Cardiac septum (tissue), 1 donor: Measurements from ENCODE around the gene HSD17B4. TPM values are rescaled to one million over a fixed set of nuclear protein-coding genes. Genes with fewer than 3 reads are reported as not detected.
"Not testable (repeated sequence)": the region's sequence is repeated elsewhere in the genome, so short reads cannot be mapped to it uniquely, and the experiment has no call there.

Source experiments
- DNase-seq: peaks from one replicate; pipeline ENCODE4 v3.0.0-alpha.2; 2020; ENCODE audit warnings: low spot score
- intact Hi-C: fragments of 100-400 bp; cut with DNase I; formaldehyde crosslinking; loops from one replicate; pipeline ENCODE4 v1.14.0; 2022
- long read RNA-seq: library from polyadenylated mRNA; unstranded; transcript quantifications from one replicate; pipeline ENCODE4 v2.0.0, GENCODE V29; 2021
- total RNA-seq: library from RNA; stranded (reverse); fragmentation: NEBNext Ultra II Directional; extraction: Animal tissue kit (Norgen Biotek cat#: 25700); gene quantifications from one replicate; pipeline ENCODE4 v1.2.1, GENCODE V29; 2021
- donor health status: DM: no; HTN: no; CAD: no.

The HSD17B4 gene, protein sequence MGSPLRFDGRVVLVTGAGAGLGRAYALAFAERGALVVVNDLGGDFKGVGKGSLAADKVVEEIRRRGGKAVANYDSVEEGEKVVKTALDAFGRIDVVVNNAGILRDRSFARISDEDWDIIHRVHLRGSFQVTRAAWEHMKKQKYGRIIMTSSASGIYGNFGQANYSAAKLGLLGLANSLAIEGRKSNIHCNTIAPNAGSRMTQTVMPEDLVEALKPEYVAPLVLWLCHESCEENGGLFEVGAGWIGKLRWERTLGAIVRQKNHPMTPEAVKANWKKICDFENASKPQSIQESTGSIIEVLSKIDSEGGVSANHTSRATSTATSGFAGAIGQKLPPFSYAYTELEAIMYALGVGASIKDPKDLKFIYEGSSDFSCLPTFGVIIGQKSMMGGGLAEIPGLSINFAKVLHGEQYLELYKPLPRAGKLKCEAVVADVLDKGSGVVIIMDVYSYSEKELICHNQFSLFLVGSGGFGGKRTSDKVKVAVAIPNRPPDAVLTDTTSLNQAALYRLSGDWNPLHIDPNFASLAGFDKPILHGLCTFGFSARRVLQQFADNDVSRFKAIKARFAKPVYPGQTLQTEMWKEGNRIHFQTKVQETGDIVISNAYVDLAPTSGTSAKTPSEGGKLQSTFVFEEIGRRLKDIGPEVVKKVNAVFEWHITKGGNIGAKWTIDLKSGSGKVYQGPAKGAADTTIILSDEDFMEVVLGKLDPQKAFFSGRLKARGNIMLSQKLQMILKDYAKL
- 189 TPM for total RNA-seq
- long read RNA-seq, transcript HSD17B4-201 (24 exons, 2,685 nt) = major isoform, 86 of 126 reads
- long read RNA-seq, partial matches to known transcripts = 12 of 126 reads
- long read RNA-seq, other reads (novel, unspliced or antisense) = 27 of 126 reads

DNA sequence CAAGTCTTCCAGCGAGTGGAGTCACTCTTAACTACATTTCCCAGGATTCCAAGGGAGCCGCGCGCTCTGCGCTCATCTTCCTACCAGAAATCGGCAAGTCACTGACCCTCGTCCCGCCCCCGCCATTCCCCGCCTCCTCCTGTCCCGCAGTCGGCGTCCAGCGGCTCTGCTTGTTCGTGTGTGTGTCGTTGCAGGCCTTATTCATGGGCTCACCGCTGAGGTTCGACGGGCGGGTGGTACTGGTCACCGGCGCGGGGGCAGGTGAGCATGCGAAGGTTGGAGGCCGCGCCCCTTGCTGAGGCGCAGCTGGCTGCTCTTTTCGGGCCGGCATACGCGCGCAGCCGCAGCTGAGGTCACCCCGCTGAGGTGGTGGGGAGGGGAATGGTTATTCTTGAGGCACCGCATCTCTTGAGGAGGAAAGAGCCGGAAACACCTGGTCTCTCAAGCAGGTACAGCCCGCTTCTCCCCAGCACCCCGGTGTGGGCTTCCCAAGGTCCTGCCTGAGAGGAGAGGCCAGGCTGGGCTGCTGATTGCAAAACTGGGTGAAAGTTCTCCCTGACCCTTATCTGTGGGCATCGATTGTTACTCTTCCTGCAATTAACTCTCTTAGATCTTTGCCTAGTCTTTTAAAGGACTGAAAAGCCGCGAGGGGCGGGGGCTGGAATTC is at the start of gene HSD17B4:
Gene HSD17B4 (plus strand): TSS at position 125 of the 667 bp plus-strand sequence. CDS start 79 bp downstream, at position 204.
- intact Hi-C loops = loop anchor here (5.0 kb wide), 1 partner anchor 380 kb away; the partner anchor contains the start of gene DMXL1
- DNase-seq = peak; percentile 96

DNA sequence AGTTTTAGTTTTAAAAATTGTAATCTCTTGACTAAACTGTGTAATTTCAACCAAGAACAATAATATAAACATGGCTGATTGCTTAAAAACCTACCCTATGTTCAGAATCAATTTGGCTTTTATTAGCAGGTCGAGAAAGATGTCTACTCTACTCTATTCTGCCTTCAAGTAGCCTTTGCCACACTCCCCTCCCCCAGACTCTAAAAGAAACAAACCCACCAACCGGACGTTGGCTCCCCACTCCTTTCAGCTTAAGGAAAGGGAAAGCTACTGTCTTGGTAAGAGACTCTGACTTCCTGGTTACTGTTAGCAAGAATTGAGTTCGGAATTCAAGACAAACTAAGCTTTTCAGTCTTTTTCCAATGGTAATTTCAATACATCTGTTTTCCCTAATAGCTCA is 49.7 kb upstream of the HSD17B4 start:
- intact Hi-C loops = no loop called here
- DNase-seq = no peak

DNA sequence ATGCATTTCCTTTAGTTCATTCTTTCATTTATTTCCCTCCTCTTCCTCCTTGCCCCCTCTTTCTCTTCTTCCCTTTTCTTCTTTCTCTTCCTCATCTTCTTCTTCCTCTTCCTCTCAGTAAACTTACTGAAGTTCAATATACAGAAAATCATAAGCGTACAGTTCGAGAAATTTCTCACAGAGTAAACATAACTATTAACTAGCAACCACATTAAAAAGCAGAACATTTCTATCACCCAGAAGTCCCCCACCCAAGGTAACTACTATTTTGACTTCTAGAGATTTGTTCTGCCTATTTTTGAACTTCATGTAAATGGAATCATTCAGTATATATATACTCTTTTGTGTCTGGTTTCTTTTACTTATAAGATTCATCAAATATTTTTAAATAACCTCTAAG is 48.3 kb upstream of the HSD17B4 start:
- intact Hi-C loops = no loop called here
- DNase-seq = no peak

DNA sequence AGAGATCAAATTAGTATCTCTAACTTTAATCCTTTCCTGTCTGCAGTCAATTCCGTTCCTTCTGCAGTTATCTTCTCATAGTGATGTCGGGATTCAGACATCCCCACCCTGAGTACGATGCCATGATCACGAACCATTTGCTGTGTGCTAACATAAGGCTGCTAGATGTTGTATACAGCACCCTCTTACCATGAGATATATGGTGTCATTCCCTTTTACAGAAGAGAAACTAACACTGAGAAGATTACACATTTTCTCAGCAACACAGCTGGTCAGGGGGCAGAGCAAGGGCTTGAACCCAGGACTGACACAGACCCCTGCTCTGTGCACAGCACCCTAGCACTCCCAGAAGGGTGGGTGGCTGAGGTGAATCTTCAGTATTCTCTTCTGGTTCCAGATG is 46.9 kb upstream of the HSD17B4 start:
- intact Hi-C loops = no loop called here
- no peak for DNase-seq

DNA sequence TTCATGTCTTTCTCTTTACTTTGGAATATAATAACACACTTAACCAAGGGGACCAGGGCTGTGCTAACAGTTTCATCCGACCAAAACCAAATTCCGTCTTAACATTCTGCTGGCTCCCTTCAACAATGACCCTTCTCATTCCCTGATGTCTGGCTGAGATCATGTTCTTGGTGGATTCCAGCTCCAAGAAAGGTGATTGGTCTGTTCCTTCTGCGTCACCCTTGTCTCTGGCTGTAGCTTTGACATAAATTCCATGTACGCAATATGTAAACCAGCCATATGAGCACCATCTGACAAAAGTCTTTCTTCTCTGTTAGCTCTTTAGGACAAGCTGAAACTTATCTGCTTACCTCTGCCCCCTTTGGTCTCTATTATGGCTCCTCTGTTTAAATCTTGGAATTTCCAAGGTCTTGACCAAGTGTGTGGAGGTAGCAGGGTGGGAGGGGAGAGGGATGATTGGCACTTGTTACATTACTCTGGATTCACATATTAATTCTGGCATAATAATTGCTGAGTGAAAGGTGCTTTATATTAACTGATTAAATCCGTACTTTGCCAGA is 45.7 kb upstream of the HSD17B4 start:
- intact Hi-C loops = no loop called here
- no peak for DNase-seq

DNA sequence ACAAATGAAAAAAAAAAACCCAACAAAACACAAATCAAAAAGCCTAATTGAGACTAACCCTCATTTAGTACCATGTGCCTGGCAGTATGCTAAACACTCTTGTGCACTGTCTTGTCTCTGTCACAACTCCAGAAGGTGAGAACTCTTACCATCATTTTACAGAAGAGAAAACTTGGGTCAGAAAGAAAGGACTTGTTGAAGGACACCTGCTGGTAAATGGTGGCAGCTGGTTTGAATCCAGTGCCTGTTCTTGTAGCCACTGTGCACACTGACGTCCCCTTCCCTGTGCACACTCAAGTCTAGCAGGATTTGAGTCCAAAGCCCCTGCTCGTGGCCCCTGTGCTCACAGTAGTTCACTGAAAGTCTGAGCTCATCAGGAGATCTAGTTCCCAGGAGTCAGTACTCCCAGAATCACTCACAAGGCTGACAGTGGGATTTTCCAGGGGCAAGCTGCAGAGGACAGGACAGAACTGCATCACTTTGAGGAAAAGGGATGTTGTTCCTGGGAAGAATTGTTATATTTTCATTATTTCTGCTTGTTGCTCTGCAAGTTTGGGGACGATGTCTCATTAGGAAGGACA is 43.0 kb upstream of the HSD17B4 start:
- DNase-seq = no peak
- intact Hi-C loops = no loop called here

DNA sequence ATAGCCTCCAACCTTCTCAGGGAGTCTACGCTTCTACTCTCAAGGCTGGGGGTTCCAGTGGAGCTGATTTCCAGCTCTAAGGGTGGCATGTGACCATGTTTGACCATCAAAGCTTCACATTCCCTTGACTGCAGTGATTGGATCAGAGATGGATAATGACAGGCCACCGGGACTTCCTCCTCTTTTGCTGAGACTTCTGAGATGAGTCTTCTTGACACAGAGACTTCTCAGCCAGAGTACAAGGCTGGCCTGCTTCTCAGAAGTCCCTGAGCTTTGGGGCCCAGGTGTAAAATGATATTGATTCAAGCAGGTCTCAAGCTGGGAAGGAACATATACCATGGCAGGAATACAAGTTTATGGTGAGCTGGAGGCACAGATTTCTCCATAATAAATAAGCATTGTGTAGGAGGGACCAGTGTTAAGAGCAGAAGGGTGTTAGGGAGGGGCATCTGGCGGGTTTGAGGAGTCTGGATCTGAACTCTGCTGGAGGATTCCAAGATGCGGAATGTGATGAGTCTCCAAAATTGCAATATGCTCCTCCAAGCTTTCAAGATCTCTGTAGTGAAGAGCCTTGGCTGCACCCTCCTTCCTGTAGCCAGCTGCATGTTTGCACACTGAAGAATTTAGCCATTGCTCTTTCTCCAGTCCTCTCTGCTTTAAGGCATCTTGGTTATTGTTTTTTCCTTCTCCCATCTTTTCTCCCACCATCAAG is 41.7 kb upstream of the HSD17B4 start:
- intact Hi-C loops = loop anchor here (5.0 kb wide), 2 partner anchors 73 to 88 kb away; no protein-coding TSS in a partner anchor
- no peak for DNase-seq

DNA sequence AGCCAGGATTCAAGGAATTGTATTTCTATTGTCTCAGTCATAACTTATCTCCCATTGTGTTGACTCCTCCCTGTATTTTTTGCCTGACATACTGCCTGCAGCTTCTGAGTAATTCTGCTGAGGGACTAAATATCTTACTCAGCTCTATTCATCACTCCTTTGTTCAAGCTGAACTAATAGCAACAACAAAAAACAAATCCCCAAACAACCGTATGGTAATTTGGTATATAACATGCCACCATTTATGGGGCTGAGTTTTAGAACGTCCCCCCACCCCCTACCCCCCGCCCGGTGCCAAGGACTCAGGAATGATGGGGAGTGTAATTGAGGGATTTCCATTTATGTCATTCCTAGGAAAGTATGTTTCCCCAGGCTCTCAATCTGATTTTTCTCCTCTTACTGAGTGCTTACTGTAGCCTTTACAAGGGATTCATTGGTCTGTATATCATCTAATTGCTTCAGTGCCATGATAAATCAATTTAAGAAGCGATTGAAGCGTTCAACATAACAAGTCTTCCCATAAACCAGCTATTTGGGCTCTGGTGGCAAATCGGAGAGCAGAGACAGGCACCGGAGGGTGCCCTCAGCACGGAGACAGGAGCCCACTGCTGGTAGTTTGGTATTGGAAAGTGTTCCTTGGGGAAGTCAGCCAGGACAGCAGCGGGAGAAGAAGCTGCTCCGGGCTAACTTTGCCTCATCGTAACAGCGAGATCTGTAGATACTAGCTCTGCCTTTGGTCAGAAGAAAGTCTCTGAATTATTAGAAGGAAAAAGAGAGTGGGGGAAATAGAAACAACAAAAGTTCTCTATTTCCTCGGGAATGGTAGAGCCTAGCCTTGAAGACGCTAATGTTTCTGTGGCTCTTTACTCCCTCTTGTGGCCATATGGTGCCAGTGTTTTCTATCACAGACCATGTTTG is 40.7 kb upstream of the HSD17B4 start:
- DNase-seq = no peak
- intact Hi-C loops = loop anchor here (1.0 to 5.0 kb wide), 3 partner anchors 74 to 423 kb away; partner anchors contain the start of gene DTWD2

DNA sequence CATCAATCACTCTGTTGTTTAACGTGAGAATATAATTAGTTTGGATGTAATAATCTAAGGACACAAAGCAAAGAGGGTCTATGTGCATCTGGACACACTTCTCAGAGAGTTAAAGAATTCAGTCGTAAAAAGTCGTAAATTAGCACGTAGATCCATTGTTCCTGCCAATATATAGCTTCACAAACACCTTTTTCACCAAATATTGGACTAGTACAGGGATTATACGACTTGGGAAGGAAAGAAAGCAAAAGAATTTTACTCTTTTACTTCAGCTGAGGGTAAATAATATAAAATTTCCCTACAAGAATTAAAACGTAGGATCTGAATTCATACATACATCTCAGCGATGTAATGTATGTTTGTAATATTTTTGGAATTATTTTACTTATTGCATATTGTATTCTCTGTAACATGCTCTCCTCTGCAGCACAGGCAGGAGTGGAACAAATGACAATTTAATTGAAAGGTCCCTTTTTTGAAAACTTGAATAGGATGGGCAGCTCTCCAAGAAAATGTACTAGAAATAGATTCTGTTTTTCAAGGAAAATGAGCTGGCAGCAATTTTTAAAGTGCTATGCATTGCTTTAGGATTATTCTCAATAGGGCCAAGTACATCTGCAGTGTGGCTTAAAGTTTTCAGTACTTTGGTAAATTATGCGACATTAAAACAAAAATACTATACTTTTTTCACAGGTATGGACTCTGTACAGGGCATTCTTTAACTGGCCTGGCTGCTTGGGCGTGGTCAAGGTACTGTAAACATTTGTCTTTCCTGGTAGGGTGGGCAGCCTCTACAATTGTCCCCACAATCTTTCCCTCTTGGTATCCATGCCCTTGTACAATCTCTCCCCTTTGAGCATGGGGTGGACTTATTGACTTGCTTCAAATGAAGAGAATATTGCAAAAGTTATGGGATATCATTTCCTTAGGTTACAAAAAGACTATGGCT is 39.7 kb upstream of the HSD17B4 start:
- intact Hi-C loops = loop anchor here (1.0 to 5.0 kb wide), 3 partner anchors 75 to 424 kb away; partner anchors contain the start of gene DTWD2
- DNase-seq = no peak

DNA sequence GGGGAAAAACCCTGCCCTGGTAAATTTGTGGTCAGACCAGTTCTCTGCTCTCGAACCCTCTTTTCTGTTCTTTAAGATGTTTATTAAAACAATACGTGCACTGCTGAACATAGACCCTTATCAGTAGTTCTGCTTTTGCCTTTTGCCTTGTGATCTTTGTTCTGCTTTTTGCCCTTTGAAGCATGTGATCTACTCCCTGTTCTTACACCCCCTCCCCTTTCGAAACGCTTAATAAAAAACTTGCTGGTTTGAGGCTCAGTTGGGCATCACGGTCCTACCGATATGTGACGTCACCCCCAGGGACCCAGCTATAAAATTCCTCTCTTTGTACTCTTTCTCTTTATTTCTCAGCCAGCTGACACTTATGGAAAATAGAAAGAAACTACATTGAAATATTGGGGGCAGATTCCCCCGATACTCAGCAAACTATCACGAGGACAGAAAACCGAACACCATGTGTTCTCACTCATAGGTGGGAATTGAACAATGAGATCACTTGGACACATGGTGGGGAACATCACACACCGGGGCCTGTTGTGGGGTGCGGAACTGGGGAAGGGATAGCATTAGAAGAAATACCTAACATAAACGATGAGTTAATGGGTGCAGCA is 38.1 kb upstream of the HSD17B4 start:
- intact Hi-C loops = loop anchor here (5.0 kb wide), 2 partner anchors 77 to 92 kb away; no protein-coding TSS in a partner anchor
- DNase-seq = not testable (repeated sequence)

DNA sequence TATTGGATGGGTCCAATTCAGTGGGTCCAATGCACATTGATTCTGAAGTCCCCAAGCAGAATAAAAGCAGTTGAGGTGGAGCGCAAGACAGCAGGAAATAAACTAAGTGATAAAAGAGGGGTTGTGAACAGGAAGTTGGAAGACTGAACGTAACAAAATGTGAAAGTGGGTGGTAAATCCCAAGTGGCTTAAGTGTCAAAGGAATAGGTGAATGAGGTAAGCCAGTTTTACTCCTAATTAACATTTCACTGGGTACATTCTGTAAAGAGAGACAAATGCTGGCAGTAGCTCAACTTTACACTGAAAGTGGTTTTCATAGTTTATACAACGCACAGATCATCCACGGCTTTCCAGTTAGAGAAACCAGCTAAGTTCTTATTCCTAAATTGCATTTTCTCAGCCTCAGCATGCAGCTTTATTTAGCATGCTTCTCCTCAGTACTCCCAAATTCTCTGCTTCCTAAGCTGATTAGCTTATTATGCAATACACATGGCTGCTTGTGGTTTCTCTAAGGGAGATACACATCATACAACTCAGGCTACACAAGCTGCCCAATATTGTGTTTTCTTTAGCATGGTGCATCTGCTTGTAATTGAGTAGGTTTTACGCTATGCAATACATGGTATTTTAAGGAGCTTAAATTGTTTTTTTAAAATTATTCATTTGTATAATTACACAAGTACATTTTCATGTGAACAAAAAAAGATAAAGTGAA is 34.2 kb upstream of the HSD17B4 start:
- DNase-seq = no peak
- intact Hi-C loops = no loop called here

DNA sequence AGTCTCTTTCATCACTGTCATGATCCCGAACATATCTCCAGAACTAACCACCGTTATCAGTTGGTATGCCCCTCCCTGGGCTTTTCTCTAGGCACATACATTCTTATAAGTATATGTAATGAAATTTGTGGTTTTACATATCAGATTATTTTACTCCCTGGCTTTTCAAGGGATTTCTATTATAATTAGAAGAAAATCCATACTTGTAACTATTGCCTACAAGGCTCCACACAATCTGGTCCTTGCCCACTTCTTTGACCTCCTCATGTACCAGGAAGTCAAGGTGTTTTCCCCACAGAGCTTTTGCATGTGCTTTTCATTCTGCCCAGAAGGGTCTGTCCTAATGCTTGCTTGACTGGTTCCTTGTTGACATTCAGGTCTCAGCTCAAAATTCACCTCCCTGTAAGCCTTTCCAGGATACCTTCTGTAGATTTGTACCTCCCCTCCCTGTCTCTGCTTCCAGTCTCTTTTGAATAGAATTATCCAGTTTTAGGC is 33.6 kb upstream of the HSD17B4 start:
- DNase-seq = no peak
- intact Hi-C loops = no loop called here

DNA sequence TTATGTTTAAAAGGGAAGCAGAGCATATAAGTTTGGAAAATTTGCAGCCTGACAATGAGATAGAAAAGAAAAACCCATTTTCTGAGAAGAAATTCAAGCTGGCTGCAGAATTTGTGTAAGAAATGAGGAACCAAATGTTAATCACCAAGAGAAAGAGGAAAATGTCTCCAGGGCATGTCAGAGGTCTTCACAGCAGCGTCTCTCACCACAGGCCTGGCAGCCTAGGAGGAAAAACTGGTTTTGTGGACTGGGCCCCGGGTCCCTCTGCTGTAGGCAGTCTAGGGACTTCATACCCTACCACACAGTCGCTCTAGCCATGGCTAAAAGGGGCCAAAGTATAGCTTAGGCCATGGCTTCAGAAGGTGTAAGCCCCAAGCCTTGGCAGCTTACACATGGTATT is 32.1 kb upstream of the HSD17B4 start:
- DNase-seq = no peak
- intact Hi-C loops = no loop called here

DNA sequence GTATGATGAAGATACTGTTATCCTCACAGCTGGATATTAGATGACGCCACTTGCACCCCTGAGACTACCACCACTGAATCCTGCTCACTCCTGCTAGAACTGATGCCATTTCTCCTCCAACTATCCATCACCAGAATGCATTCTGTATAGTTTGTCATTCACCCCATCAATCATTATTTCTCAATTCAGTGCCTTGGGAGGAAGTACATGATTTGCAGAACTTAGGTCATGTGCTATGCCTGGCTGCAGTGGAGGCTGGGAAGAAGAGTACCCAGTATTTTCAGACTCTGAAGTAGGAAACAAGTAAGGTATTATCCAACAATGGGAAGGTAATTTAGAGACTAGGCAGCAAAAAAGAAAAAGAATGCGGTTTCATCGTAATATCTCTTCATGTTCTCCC is 26.2 kb upstream of the HSD17B4 start:
- intact Hi-C loops = no loop called here
- DNase-seq = no peak

DNA sequence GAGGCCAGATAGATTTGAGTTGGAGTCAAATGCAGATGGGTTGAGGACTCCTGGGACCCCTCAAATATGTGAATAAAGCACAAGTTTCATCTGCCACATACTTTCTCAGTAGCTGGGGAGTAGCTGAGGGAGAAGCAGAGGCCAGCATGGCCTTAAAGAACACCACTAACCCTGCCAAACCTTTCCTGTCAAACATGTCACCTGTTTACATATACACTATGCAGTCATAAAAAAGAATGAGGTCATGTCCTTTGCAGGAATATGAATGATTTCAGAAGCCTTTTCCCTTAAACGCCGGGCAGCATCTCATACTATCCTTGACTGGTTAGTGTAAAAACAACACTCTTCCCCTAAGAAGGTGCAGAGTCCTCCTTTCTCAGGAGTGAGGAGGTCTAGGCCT is 25.2 kb upstream of the HSD17B4 start:
- DNase-seq = no peak
- intact Hi-C loops = no loop called here
